Karpas-422 (cell line): ENCODE measurements around the gene PTPN2. TPM values are rescaled to one million over a fixed set of nuclear protein-coding genes. Genes with fewer than 3 reads are reported as not detected.

Experiments used
- DNase-seq: peaks from one replicate; pipeline ENCODE4 v3.0.0-alpha.2; 2015
- H2AFZ ChIP-seq: fragments of 200-600 bp; sonication (generic); 2 replicates; pipeline ENCODE4 v1.6.1; 2014; ENCODE audit warnings: antibody characterized with exemption, low read length, mixed read lengths
- H3K27ac ChIP-seq: fragments of 200-600 bp; sonication (generic); 2 replicates; pipeline ENCODE4 v1.5.1; 2014; ENCODE audit warnings: mild to moderate bottlenecking, low read length, moderate library complexity
- H3K27me3 ChIP-seq: fragments of 200-600 bp; sonication (generic); 2 replicates; pipeline ENCODE4 v1.6.1; 2014; ENCODE audit warnings: low read length, mixed read lengths
- H3K36me3 ChIP-seq: fragments of 200-600 bp; sonication (generic); 2 replicates; pipeline ENCODE4 v1.6.1; 2014; ENCODE audit warnings: low read length, mixed read lengths; ENCODE audit not compliant: insufficient read depth
- H3K4me1 ChIP-seq: fragments of 200-600 bp; sonication (generic); 2 replicates; pipeline ENCODE4 v1.6.1; 2014; ENCODE audit warnings: mild to moderate bottlenecking, low read length, mixed read lengths
- H3K4me2 ChIP-seq: fragments of 200-600 bp; sonication (generic); 2 replicates; pipeline ENCODE4 v1.6.1; 2014; ENCODE audit warnings: low read length, low read depth, mild to moderate bottlenecking; ENCODE audit not compliant: poor library complexity, severe bottlenecking
- H3K4me3 ChIP-seq: fragments of 200-600 bp; sonication (generic); 2 replicates; pipeline ENCODE4 v1.5.1; 2014; ENCODE audit warnings: mild to moderate bottlenecking, antibody characterized with exemption, low read length, mixed read lengths
- H3K79me2 ChIP-seq: fragments of 200-600 bp; sonication (generic); 2 replicates; pipeline ENCODE4 v1.6.1; 2014; ENCODE audit warnings: mild to moderate bottlenecking, low read length, mixed read lengths
- H3K9ac ChIP-seq: fragments of 200-600 bp; sonication (generic); 2 replicates; pipeline ENCODE4 v1.6.0; 2014; ENCODE audit warnings: low read length
- H3K9me2 ChIP-seq: fragments of 200-600 bp; sonication (generic), shearing (Covaris generic); replicated peaks from 2 replicates; pipeline ENCODE4 v1.6.0; 2014; ENCODE audit warnings: mild to moderate bottlenecking, low read length, moderate library complexity; ENCODE audit not compliant: insufficient read depth
- H3K9me3 ChIP-seq: fragments of 300-700, 200-600 bp; sonication (generic); 2 replicates; pipeline ENCODE4 v1.6.1; 2014; ENCODE audit warnings: low read length, mixed read lengths
- H4K20me1 ChIP-seq: fragments of 200-600 bp; sonication (generic); 2 replicates; pipeline ENCODE4 v1.6.1; 2014; ENCODE audit warnings: mild to moderate bottlenecking, antibody characterized with exemption, low read length, low read depth; ENCODE audit not compliant: insufficient read depth
- total RNA-seq: library from RNA; depleted of rRNA; stranded (reverse); fragments of >200 nt; shearing (Covaris generic); gene quantifications from 2 replicates; pipeline ENCODE4 v1.2.3, GENCODE V29; 2014; ENCODE audit warnings: low replicate concordance

The PTPN2 gene
- total RNA-seq, 1 experiment from 2014 or later = 72.2 TPM

- Histone ChIP-seq H3K4me1 (no peaks in the 10 kb centered on the region), H3K9me2 (no peaks in the 10 kb centered on the region), H3K27me3 (no peaks in the 10 kb centered on the region), H3K79me2 (peaks cover 44% of the 10 kb centered on the region), H3K4me2 (no peak overlapping the region), H3K9ac (no peak overlapping the region), H4K20me1 (no peaks in the 10 kb centered on the region), H3K9me3 (no peaks in the 10 kb centered on the region), H3K4me3 (no peak overlapping the region), H2AFZ (no peak overlapping the region), H3K36me3 (peaks cover 46% of the 10 kb centered on the region), H3K27ac (no peak overlapping the region)
- no peak for DNase-seq
Observed at GRCh38 chr18:12821408-12821807, 62.6 kb downstream of the PTPN2 start.

- no peak overlapping the region for H3K27ac ChIP-seq
- H3K4me3 ChIP-seq = no peak overlapping the region
- no peak overlapping the region for H3K4me2 ChIP-seq
- peaks cover 44% of the 10 kb centered on the region for H3K79me2 ChIP-seq
- H3K9me2 ChIP-seq = no peaks in the 10 kb centered on the region
- no peaks in the 10 kb centered on the region for H3K9me3 ChIP-seq
- no peaks in the 10 kb centered on the region for H3K27me3 ChIP-seq
- no peak for DNase-seq
- H3K9ac ChIP-seq = no peak overlapping the region
- H3K36me3 ChIP-seq = peaks cover 52% of the 10 kb centered on the region
- no peaks in the 10 kb centered on the region for H3K4me1 ChIP-seq
- no peak overlapping the region for H2AFZ ChIP-seq
- H4K20me1 ChIP-seq = no peaks in the 10 kb centered on the region
Observed at GRCh38 chr18:12820506-12820905, 63.5 kb downstream of the PTPN2 start.

GRCh38 chr18:12819841-12820240 lies 64.2 kb downstream of the PTPN2 start:
- H3K9me2 ChIP-seq = no peaks in the 10 kb centered on the region
- H3K27ac ChIP-seq = no peak overlapping the region
- H3K36me3 ChIP-seq = peaks cover 47% of the 10 kb centered on the region
- no peaks in the 10 kb centered on the region for H4K20me1 ChIP-seq
- H3K4me2 ChIP-seq = no peak overlapping the region
- no peaks in the 10 kb centered on the region for H3K27me3 ChIP-seq
- peaks cover 39% of the 10 kb centered on the region for H3K79me2 ChIP-seq
- no peak overlapping the region for H2AFZ ChIP-seq
- no peak overlapping the region for H3K9ac ChIP-seq
- H3K4me1 ChIP-seq = no peaks in the 10 kb centered on the region
- no peaks in the 10 kb centered on the region for H3K9me3 ChIP-seq
- no peak for DNase-seq
- H3K4me3 ChIP-seq = no peak overlapping the region

- H3K36me3 ChIP-seq = peaks cover 49% of the 10 kb centered on the region
- H3K79me2 ChIP-seq = peaks cover 35% of the 10 kb centered on the region
- no peak overlapping the region for H3K4me3 ChIP-seq
- H3K4me2 ChIP-seq = no peak overlapping the region
- no peak overlapping the region for H3K27ac ChIP-seq
- H3K4me1 ChIP-seq = no peaks in the 10 kb centered on the region
- no peaks in the 10 kb centered on the region for H3K9me3 ChIP-seq
- no peaks in the 10 kb centered on the region for H4K20me1 ChIP-seq
- H3K9ac ChIP-seq = no peak overlapping the region
- no peaks in the 10 kb centered on the region for H3K27me3 ChIP-seq
- DNase-seq = no peak
- H2AFZ ChIP-seq = no peak overlapping the region
- H3K9me2 ChIP-seq = no peaks in the 10 kb centered on the region
Observed at GRCh38 chr18:12819322-12819721, 64.7 kb downstream of the PTPN2 start.

- Histone ChIP-seq H3K4me2 (no peak overlapping the region), H3K9ac (no peak overlapping the region), H2AFZ (no peak overlapping the region), H3K36me3 (peaks cover 54% of the 10 kb centered on the region; the same call in 1 of the 2 replicates), H3K4me3 (no peak overlapping the region), H3K4me1 (no peaks in the 10 kb centered on the region), H3K9me3 (no peaks in the 10 kb centered on the region), H3K27ac (no peak overlapping the region), H3K79me2 (peaks cover 31% of the 10 kb centered on the region), H3K9me2 (no peaks in the 10 kb centered on the region), H4K20me1 (no peaks in the 10 kb centered on the region), H3K27me3 (no peaks in the 10 kb centered on the region)
- no peak for DNase-seq
Observed at GRCh38 chr18:12818243-12818642, 65.8 kb downstream of the PTPN2 start.

- Histone ChIP-seq H2AFZ (no peak overlapping the region), H3K4me3 (no peak overlapping the region), H3K9ac (no peak overlapping the region), H3K4me2 (no peak overlapping the region), H3K4me1 (no peaks in the 10 kb centered on the region), H3K27me3 (no peaks in the 10 kb centered on the region), H3K27ac (no peak overlapping the region), H3K36me3 (peaks cover 50% of the 10 kb centered on the region; the same call in 1 of the 2 replicates), H3K9me3 (no peaks in the 10 kb centered on the region), H3K79me2 (peaks cover 27% of the 10 kb centered on the region), H4K20me1 (no peaks in the 10 kb centered on the region), H3K9me2 (no peaks in the 10 kb centered on the region)
- no peak for DNase-seq
Observed at GRCh38 chr18:12816451-12816850, 67.6 kb downstream of the PTPN2 start.

- H3K4me3 ChIP-seq = no peak overlapping the region
- no peaks in the 10 kb centered on the region for H4K20me1 ChIP-seq
- no peak overlapping the region for H3K27ac ChIP-seq
- no peak overlapping the region for H3K4me2 ChIP-seq
- no peaks in the 10 kb centered on the region; the same call in 1 of the 2 replicates for H3K4me1 ChIP-seq
- no peaks in the 10 kb centered on the region for H3K9me2 ChIP-seq
- no peak overlapping the region for H2AFZ ChIP-seq
- H3K27me3 ChIP-seq = no peaks in the 10 kb centered on the region
- DNase-seq = no peak
- H3K9ac ChIP-seq = no peak overlapping the region
- peaks cover 49% of the 10 kb centered on the region; the same call in 1 of the 2 replicates for H3K36me3 ChIP-seq
- H3K79me2 ChIP-seq = peaks cover 35% of the 10 kb centered on the region
- no peaks in the 10 kb centered on the region for H3K9me3 ChIP-seq
Observed at GRCh38 chr18:12811191-12811950, 72.7 kb downstream of the PTPN2 start.

GRCh38 chr18:12803069-12803936 lies 80.7 kb downstream of the PTPN2 start:
- no peak overlapping the region for H2AFZ ChIP-seq
- H3K4me3 ChIP-seq = no peak overlapping the region
- H3K9me2 ChIP-seq = no peaks in the 10 kb centered on the region
- H3K9me3 ChIP-seq = no peaks in the 10 kb centered on the region
- peaks cover 19% of the 10 kb centered on the region for H3K4me1 ChIP-seq
- H3K79me2 ChIP-seq = peaks cover 55% of the 10 kb centered on the region
- H3K27me3 ChIP-seq = no peaks in the 10 kb centered on the region
- no peaks in the 10 kb centered on the region for H4K20me1 ChIP-seq
- H3K4me2 ChIP-seq = peak overlapping the region; percentile 17
- peaks cover 21% of the 10 kb centered on the region; the same call in 1 of the 2 replicates for H3K36me3 ChIP-seq
- no peak for DNase-seq
- no peak overlapping the region for H3K9ac ChIP-seq
- no peak overlapping the region for H3K27ac ChIP-seq
